Measurements from ENCODE around the gene MS4A13. TPM values are rescaled to one million over a fixed set of nuclear protein-coding genes. Genes with fewer than 3 reads are reported as not detected.

MS4A13 gene
- total and polyA plus RNA-seq, 2 of the 8 experiments (the other 6 are each of a cell fraction or from before 2014, with no cell fraction given): not detected

- Histone ChIP-seq H4K8ac (ENCODE audit: extremely low read depth, insufficient read depth, low read length) (no peak overlapping the region), H3K79me2 (ENCODE audit: control insufficient read depth in 1 of 2, insufficient read depth in 2 of 2, low read length in 2 of 2) (no peaks in the 10 kb centered on the region), H3K4me2 (ENCODE audit: insufficient read depth in 1 of 2, low read depth in 2 of 2, low read length in 2 of 2) (no peak overlapping the region), H3K79me1 (ENCODE audit: low read depth, low read length) (no peaks in the 10 kb centered on the region), H3K4me3 (ENCODE audit: extremely low read depth in 1 of 4, insufficient read depth in 2 of 4, low read depth in 3 of 4, low read length in 4 of 4) (no peak overlapping the region), H2AK5ac (ENCODE audit: low read depth, low read length) (no peak overlapping the region), H2BK20ac (ENCODE audit: low read length) (no peak overlapping the region), H3K27me3 (replicated peaks in 1 of 4; ENCODE audit: control insufficient read depth in 3 of 4, extremely low read depth in 1 of 4, insufficient read depth in 3 of 4, low read length in 3 of 4) (no peaks in the 10 kb centered on the region), H4K91ac (replicated peaks; ENCODE audit: insufficient read length, low read length) (no peak overlapping the region), H4K20me1 (replicated peaks in 1 of 2; ENCODE audit: control insufficient read depth in 1 of 2, insufficient read depth in 2 of 2, low read length in 2 of 2) (no peaks in the 10 kb centered on the region), H3K4me1 (replicated peaks in 1 of 4; ENCODE audit: control insufficient read depth in 3 of 4, insufficient read depth in 4 of 4, low read length in 3 of 4) (no peaks in the 10 kb centered on the region), H2BK15ac (ENCODE audit: low read length) (no peak overlapping the region), H3K4ac (replicated peaks; ENCODE audit: insufficient read length, low read depth, low read length) (no peak overlapping the region), H3K9ac (replicated peaks in 1 of 4; ENCODE audit: extremely low read depth in 1 of 4, low read depth in 3 of 4, low read length in 3 of 4) (no peak overlapping the region), H3K27ac (ENCODE audit: low read depth, low read length) (no peak overlapping the region), H3K14ac (ENCODE audit: insufficient read length) (no peak overlapping the region), H3K36me3 (ENCODE audit: control insufficient read depth in 2 of 4, insufficient read depth in 4 of 4, low read length in 3 of 4) (no peaks in the 10 kb centered on the region), H3K18ac (ENCODE audit: extremely low read depth, low read length) (no peak overlapping the region), H3K23me2 (ENCODE audit: low read depth, low read length) (no peaks in the 10 kb centered on the region), H2BK12ac (ENCODE audit: low read depth, low read length) (no peak overlapping the region), H2AFZ (ENCODE audit: low read length) (no peak overlapping the region), H2BK120ac (replicated peaks; ENCODE audit: low read depth, low read length) (no peak overlapping the region), H2BK5ac (ENCODE audit: low read depth, low read length) (no peak overlapping the region), H3K56ac (replicated peaks; ENCODE audit: insufficient read length, low read depth, low read length) (no peak overlapping the region), H3K23ac (ENCODE audit: insufficient read length) (no peak overlapping the region), H4K5ac (ENCODE audit: insufficient read length, low read depth, low read length) (no peak overlapping the region), H3K9me3 (ENCODE audit: insufficient read depth in 2 of 2, low read depth in 1 of 2, low read length in 1 of 2) (peaks cover 5 to 7% of the 10 kb centered on the region in 2 experiments; a peak in 3 of 4 replicates)
- no peak for DNase-seq (ENCODE audit: low read depth in 1 of 2, low spot score in 2 of 2)
- no peak for FAIRE-seq
- POLR2A ChIA-PET (ENCODE audit: partially characterized antibody): no interaction called here
- TF ChIP-seq SIN3A (conservative IDR thresholded peaks at IDR 0.05 in 1 of 2, IDR thresholded peaks at IDR 0.05 in 1 of 2; ENCODE audit: low read depth in 1 of 2, low read length in 2 of 2) (no peak), KDM1A (IDR thresholded peaks at IDR 0.05; ENCODE audit: borderline replicate concordance, low read length) (no peak), EP300 (IDR thresholded peaks at IDR 0.05; ENCODE audit: borderline replicate concordance in 1 of 2, low read depth in 2 of 2, low read length in 2 of 2) (no peak), TAF1 (IDR thresholded peaks at IDR 0.05; ENCODE audit: low read depth, low read length) (no peak), KDM5A (IDR thresholded peaks at IDR 0.05; ENCODE audit: low read length) (no peak), GTF2F1 (IDR thresholded peaks at IDR 0.05; ENCODE audit: borderline replicate concordance, low read depth, low read length) (no peak), MAX (IDR thresholded peaks at IDR 0.05) (no peak)
- CTCF ChIA-PET (ENCODE audit: partially characterized antibody): interaction anchor here (0.7 to 1.4 kb wide), 3 partner anchors 94 to 245 kb away, joined by 3 read pairs; no protein-coding TSS in a partner anchor
- 82% methylated on average over 3 of the region's 3 CpGs; no CpG with 5 or more reads in 1 of the 2 experiments for WGBS, 2 experiments (ENCODE audit: extremely low coverage in 1 of 2, insufficient coverage in 1 of 2, insufficient read length in 1 of 2, insufficient replicate concordance in 2 of 2, low coverage in 1 of 2, low lambda C conversion rate in 2 of 2, missing lambda C conversion rate in 1 of 2)
These were observed 2.5 kb upstream of the MS4A13 start for GRCh38 chr11:60512651-60513225.

All from H1 (cell line).